ENCODE results near the gene CEL.

DNA sequence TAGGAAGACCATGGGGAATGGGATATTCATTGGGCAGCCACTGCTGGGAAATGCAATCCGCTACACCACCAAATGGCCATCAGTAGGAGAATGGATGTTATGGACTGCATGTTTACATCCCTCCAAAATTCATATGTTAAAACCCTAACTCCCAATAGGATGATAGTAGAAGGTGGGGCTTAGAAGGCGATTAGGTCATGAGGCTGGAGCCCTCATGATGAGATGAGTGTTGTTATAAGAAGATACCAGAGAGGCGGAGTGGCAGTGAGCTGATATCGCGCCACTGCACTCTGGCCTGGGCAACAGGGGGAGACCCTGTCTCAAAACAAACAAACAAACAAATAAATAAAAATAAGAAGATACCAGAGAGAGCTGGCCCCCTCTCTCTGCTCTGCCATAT is 47.1 kb upstream of the CEL start:
- TF ChIP-seq, protein P1, sequence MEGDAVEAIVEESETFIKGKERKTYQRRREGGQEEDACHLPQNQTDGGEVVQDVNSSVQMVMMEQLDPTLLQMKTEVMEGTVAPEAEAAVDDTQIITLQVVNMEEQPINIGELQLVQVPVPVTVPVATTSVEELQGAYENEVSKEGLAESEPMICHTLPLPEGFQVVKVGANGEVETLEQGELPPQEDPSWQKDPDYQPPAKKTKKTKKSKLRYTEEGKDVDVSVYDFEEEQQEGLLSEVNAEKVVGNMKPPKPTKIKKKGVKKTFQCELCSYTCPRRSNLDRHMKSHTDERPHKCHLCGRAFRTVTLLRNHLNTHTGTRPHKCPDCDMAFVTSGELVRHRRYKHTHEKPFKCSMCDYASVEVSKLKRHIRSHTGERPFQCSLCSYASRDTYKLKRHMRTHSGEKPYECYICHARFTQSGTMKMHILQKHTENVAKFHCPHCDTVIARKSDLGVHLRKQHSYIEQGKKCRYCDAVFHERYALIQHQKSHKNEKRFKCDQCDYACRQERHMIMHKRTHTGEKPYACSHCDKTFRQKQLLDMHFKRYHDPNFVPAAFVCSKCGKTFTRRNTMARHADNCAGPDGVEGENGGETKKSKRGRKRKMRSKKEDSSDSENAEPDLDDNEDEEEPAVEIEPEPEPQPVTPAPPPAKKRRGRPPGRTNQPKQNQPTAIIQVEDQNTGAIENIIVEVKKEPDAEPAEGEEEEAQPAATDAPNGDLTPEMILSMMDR (IDR thresholded peaks at IDR 0.05): no peak
- TF ChIP-seq EP300 (IDR thresholded peaks at IDR 0.05): no peak
